OCI-LY1 (cell line): Measurements from ENCODE around the gene SMOC2.

Experiments
- H2AFZ ChIP-seq: fragments of 200-600 bp; sonication (generic), shearing (Covaris generic); 2 replicates; pipeline ENCODE4 v1.6.0; 2014; ENCODE audit warnings: antibody characterized with exemption, mild to moderate bottlenecking, low read length
- H3F3A ChIP-seq: fragments of 200-600 bp; sonication (generic), shearing (Covaris generic); 2 replicates; pipeline ENCODE4 v1.6.0; 2014; ENCODE audit warnings: mild to moderate bottlenecking, antibody characterized with exemption, low read length, moderate library complexity; ENCODE audit not compliant: insufficient read depth
- H3K27ac ChIP-seq: fragments of 200-600 bp; sonication (generic); 2 replicates; pipeline ENCODE4 v1.5.1; 2014; ENCODE audit warnings: low read length, mixed run types, mild to moderate bottlenecking, low read depth; ENCODE audit not compliant: poor library complexity, severe bottlenecking
- H3K27me3 ChIP-seq: fragments of 200-600 bp; sonication (generic); 2 replicates; pipeline ENCODE4 v1.6.0; 2014; ENCODE audit warnings: antibody characterized with exemption, mild to moderate bottlenecking, low read length, moderate library complexity; ENCODE audit not compliant: insufficient read depth
- H3K36me3 ChIP-seq: fragments of 200-600 bp; sonication (generic); 2 replicates; pipeline ENCODE4 v1.6.1; 2014; ENCODE audit warnings: mild to moderate bottlenecking, antibody characterized with exemption, low read length, moderate library complexity, mixed read lengths; ENCODE audit not compliant: insufficient read depth
- H3K4me1 ChIP-seq: fragments of 200-600 bp; sonication (generic); 2 replicates; pipeline ENCODE4 v1.5.1; 2014; ENCODE audit warnings: mild to moderate bottlenecking, low read length, moderate library complexity; ENCODE audit not compliant: insufficient read depth, severe bottlenecking
- H3K4me2 ChIP-seq: fragments of 200-600 bp; sonication (generic), shearing (Covaris generic); 2 replicates; pipeline ENCODE4 v1.6.1; 2014; ENCODE audit warnings: low read length
- H3K4me3 ChIP-seq: fragments of 200-600 bp; sonication (generic); 2 replicates; pipeline ENCODE4 v1.5.1; 2014; ENCODE audit warnings: low read length, low read depth, mild to moderate bottlenecking, mixed read lengths; ENCODE audit not compliant: poor library complexity, severe bottlenecking
- H3K79me2 ChIP-seq: fragments of 200-600 bp; shearing (Covaris generic); 2 replicates; pipeline ENCODE4 v1.6.1; 2016; ENCODE audit warnings: mixed run types, low read length, mixed read lengths; ENCODE audit not compliant: insufficient read depth
- H3K9ac ChIP-seq: fragments of 200-600 bp; sonication (generic), shearing (Covaris generic); 2 replicates; pipeline ENCODE4 v1.6.1; 2014; ENCODE audit warnings: mild to moderate bottlenecking, low read length, mixed read lengths
- H3K9me2 ChIP-seq: fragments of 200-600 bp; sonication (generic), shearing (Covaris generic); 2 replicates; pipeline ENCODE4 v1.6.1; 2014; ENCODE audit warnings: low read depth, mild to moderate bottlenecking, low read length, mixed read lengths
- H3K9me3 ChIP-seq: fragments of 200-600 bp; shearing (Covaris generic); 2 replicates; pipeline ENCODE4 v1.6.1; 2014; ENCODE audit warnings: low read length, mixed read lengths
- H4K20me1 ChIP-seq: fragments of 200-600 bp; sonication (generic), shearing (Covaris generic); 2 replicates; pipeline ENCODE4 v1.6.0; 2016; ENCODE audit warnings: mild to moderate bottlenecking, low read length; ENCODE audit not compliant: insufficient read depth
- CTCF ChIP-seq: fragments of 200-600 bp; sonication (generic), shearing (Covaris generic); IDR thresholded peaks from 2 replicates; pipeline ENCODE4 v1.5.1; 2017; ENCODE audit warnings: mild to moderate bottlenecking, antibody characterized with exemption, low read length, moderate library complexity, mixed read lengths
- EZH2 ChIP-seq: fragments of 200-600 bp; sonication (generic), shearing (Covaris generic); IDR thresholded peaks from 2 replicates; pipeline ENCODE4 v1.8.0; 2017; ENCODE audit warnings: borderline replicate concordance, mixed run types, mild to moderate bottlenecking, antibody characterized with exemption, low read length, moderate library complexity, mixed read lengths

SMOC2 gene

GRCh38 chr6:168624540-168624939, 183.6 kb downstream of the SMOC2 start:
- Histone ChIP-seq H2AFZ (no peak overlapping the region), H3F3A (no peaks in the 10 kb centered on the region), H3K9me3 (no peaks in the 10 kb centered on the region), H3K27ac (no peak overlapping the region), H3K4me2 (no peak overlapping the region), H3K36me3 (no peaks in the 10 kb centered on the region), H3K4me1 (no peaks in the 10 kb centered on the region), H3K27me3 (no peaks in the 10 kb centered on the region), H3K9me2 (no peaks in the 10 kb centered on the region), H3K9ac (no peak overlapping the region), H4K20me1 (no peaks in the 10 kb centered on the region), H3K79me2 (no peaks in the 10 kb centered on the region), H3K4me3 (no peak overlapping the region)
- TF ChIP-seq CTCF (no peak), EZH2 (no peak)

DNA sequence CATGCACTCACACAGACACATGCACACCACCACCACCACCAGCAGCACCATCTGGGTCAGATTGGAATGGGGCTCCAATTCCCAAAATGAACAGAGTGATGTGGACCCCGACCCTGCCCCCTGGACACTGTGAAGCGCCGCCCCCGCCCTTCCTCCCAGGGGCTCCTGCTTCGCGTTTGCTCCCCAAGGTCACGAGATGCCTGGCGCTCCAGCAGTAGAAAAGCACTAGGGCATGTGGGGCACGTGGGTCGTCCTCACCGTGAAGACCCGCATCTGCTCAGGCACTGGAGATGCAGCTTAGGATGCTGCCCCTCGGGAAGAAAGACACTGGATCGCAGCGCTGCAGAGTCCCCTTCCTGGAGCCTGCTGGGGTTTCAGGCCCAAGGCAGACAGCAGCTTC, 184.0 kb downstream of the SMOC2 start:
- H3K27me3 ChIP-seq: no peaks in the 10 kb centered on the region
- H3K9me3 ChIP-seq: no peaks in the 10 kb centered on the region
- H3K36me3 ChIP-seq: no peaks in the 10 kb centered on the region
- H3K9ac ChIP-seq: no peak overlapping the region
- H3K79me2 ChIP-seq: no peaks in the 10 kb centered on the region
- no peaks in the 10 kb centered on the region for H4K20me1 ChIP-seq
- no peak overlapping the region for H3K4me3 ChIP-seq
- no peak for TF ChIP-seq CTCF
- TF ChIP-seq EZH2: no peak
- H3F3A ChIP-seq: no peaks in the 10 kb centered on the region
- H3K4me1 ChIP-seq: no peaks in the 10 kb centered on the region
- H3K4me2 ChIP-seq: no peak overlapping the region
- H2AFZ ChIP-seq: no peak overlapping the region
- no peak overlapping the region for H3K27ac ChIP-seq
- H3K9me2 ChIP-seq: no peaks in the 10 kb centered on the region

GRCh38 chr6:168625602-168626001, 184.6 kb downstream of the SMOC2 start:
- H3K9me2 ChIP-seq: no peaks in the 10 kb centered on the region
- no peak overlapping the region for H3K9ac ChIP-seq
- H3K27ac ChIP-seq: no peak overlapping the region
- no peaks in the 10 kb centered on the region for H4K20me1 ChIP-seq
- no peaks in the 10 kb centered on the region for H3K27me3 ChIP-seq
- no peaks in the 10 kb centered on the region for H3K9me3 ChIP-seq
- no peak overlapping the region for H3K4me3 ChIP-seq
- no peaks in the 10 kb centered on the region for H3K79me2 ChIP-seq
- no peak overlapping the region for H3K4me2 ChIP-seq
- TF ChIP-seq CTCF (no peak), EZH2 (no peak)
- H2AFZ ChIP-seq: no peak overlapping the region
- no peaks in the 10 kb centered on the region for H3K4me1 ChIP-seq
- no peaks in the 10 kb centered on the region for H3K36me3 ChIP-seq
- H3F3A ChIP-seq: no peaks in the 10 kb centered on the region
